ENCODE measurements around the gene FARP1.

Gene FARP1

DNA sequence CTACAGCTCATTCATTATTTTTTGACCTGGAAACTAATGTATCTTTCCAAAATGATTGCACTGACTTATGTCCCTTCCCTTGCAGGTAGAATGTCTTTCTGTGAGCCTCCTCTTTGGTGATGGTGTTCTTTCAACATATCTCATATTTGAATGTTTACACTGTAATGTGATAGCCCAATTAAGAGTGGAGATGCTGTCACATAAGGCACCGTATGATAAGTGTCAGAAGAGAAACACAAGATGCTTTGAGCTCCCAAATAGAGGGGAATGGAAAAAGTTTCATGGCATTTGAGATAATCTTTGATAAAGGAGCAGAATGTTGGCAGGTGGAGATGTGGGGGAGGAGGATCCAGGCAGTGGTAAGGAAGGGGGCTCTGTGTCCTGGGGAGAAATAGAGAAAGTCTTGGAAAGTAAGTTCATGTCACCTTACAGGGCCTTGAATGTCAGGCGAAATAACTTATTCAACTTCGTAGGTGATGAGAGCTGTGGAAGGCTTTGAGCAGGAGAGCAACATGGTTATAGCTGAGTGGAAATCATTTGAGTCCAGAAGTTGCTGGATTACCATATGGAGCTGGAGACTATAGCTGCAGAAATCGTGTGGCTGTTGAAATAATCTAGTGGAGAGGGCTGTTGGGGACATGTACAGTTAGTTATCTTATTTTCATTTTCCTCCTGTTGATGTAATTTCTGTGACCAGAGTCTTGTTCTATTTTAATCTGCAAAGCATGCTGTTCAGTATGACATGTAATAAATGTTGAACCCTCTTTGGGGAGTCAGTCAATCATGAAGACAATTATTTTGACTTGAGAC is 44.5 kb downstream of the FARP1 start:
- H3K36me3 ChIP-seq (ENCODE audit: control insufficient read depth, insufficient read depth, low read length) = no peaks in the 10 kb centered on the region
- H3K4me1 ChIP-seq = no peaks in the 10 kb centered on the region
- H3K4me3 ChIP-seq (ENCODE audit: low read depth, low read length) = no peak overlapping the region
- no peak overlapping the region for H3K4me2 ChIP-seq (ENCODE audit: low read length)
- H3K9ac ChIP-seq = no peak overlapping the region
- H3K27me3 ChIP-seq (ENCODE audit: control insufficient read depth, insufficient read depth, low read length) = no peaks in the 10 kb centered on the region
- H3K27ac ChIP-seq = no peak overlapping the region
- no peak for TF ChIP-seq CTCF (IDR thresholded peaks at IDR 0.05)
- no peak overlapping the region for H2AFZ ChIP-seq
- H3K79me2 ChIP-seq = peaks cover 14% of the 10 kb centered on the region
- H3K9me3 ChIP-seq (ENCODE audit: control insufficient read depth, low read length) = no peaks in the 10 kb centered on the region

GRCh38 chr13:98187965-98188261 is 45.0 kb downstream of the FARP1 start:
- Histone ChIP-seq H3K27me3 (ENCODE audit: control insufficient read depth, insufficient read depth, low read length) (no peaks in the 10 kb centered on the region), H3K4me3 (ENCODE audit: low read depth, low read length) (no peak overlapping the region), H3K27ac (no peak overlapping the region), H3K9ac (no peak overlapping the region), H3K79me2 (peaks cover 14% of the 10 kb centered on the region), H3K4me2 (ENCODE audit: low read length) (no peak overlapping the region), H2AFZ (no peak overlapping the region), H3K9me3 (ENCODE audit: control insufficient read depth, low read length) (no peaks in the 10 kb centered on the region), H3K36me3 (ENCODE audit: control insufficient read depth, insufficient read depth, low read length) (no peaks in the 10 kb centered on the region), H3K4me1 (no peaks in the 10 kb centered on the region)
- no peak for TF ChIP-seq CTCF (IDR thresholded peaks at IDR 0.05)

DNA sequence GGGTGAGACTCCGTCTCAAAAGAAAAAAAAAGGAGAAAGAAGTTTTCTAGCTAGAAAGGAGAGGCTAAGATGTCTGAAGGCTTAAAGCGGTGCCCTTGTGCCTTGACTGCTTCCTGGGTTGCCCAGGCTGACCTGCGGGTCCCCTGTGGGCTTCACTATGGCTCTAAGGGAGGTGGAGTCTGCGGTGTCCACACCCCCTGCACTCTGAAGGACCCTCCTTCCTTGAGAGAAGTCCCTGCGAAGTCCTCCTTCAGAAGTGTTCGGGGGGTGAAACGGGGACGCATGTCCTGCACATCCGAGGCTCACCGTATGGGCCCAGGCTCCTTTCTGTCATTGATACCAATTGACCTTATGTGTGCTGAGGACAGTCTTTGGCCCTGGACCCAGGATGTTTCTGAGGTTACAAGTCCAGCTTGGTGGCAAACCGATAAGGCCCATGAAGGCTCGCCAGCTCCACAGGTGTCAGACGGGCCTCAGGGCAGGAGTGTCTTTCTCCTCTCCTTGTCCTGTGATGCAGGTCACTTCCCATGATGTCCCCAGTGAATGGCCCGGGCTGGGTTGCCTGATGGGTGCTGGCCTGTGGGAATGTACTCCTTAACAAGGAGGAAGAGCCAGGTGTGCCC is 45.8 kb downstream of the FARP1 start:
- no peak overlapping the region for H3K4me2 ChIP-seq (ENCODE audit: low read length)
- no peaks in the 10 kb centered on the region for H3K27me3 ChIP-seq (ENCODE audit: control insufficient read depth, insufficient read depth, low read length)
- H3K4me3 ChIP-seq (ENCODE audit: low read depth, low read length) = no peak overlapping the region
- TF ChIP-seq CTCF (IDR thresholded peaks at IDR 0.05) = no peak
- H3K27ac ChIP-seq = no peak overlapping the region
- no peak overlapping the region for H2AFZ ChIP-seq
- no peaks in the 10 kb centered on the region for H3K4me1 ChIP-seq
- H3K36me3 ChIP-seq (ENCODE audit: control insufficient read depth, insufficient read depth, low read length) = no peaks in the 10 kb centered on the region
- H3K9ac ChIP-seq = no peak overlapping the region
- peaks cover 10% of the 10 kb centered on the region for H3K79me2 ChIP-seq
- no peaks in the 10 kb centered on the region for H3K9me3 ChIP-seq (ENCODE audit: control insufficient read depth, low read length)

DNA sequence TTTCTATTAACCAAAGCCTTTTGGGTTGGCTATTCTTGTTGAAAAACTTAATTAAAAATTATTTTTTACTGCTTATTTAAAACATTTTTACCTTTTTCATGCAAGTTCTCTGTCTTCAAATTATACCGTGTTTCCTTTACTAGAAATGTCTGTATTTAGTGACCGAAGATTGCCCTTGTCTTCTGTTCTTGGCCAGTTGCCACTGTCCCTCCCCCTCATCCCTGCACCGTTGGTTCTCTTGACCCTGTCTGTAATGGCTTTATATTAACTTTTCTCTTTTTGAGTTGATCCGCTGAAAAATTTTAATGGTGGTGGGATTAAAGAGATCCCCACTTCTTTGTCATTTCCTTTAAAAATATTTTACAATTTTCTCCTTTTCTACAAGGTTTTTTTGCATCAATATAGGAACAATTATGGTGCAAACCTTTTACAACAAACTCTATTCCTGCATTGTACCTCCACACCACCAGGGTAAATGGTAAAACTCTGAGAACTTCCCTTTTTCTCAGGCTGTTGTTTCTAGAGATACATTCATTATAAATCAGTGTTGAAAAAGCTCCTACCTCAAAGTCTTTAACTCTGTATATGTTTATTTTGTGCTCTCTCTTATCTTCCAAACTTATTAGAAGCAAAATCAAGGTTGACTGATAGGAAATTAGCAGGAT is 47.1 kb downstream of the FARP1 start:
- Histone ChIP-seq H3K9ac (no peak overlapping the region), H3K4me1 (no peaks in the 10 kb centered on the region)

More for the DNA sequence above, 47.1 kb downstream of the FARP1 start:
- TF ChIP-seq CTCF (IDR thresholded peaks at IDR 0.05) = no peak
- no peak overlapping the region for H2AFZ ChIP-seq
- H3K27me3 ChIP-seq (ENCODE audit: control insufficient read depth, insufficient read depth, low read length) = no peaks in the 10 kb centered on the region
- no peak overlapping the region for H3K27ac ChIP-seq
- peaks cover 6% of the 10 kb centered on the region for H3K79me2 ChIP-seq
- no peaks in the 10 kb centered on the region for H3K9me3 ChIP-seq (ENCODE audit: control insufficient read depth, low read length)
- no peak overlapping the region for H3K4me3 ChIP-seq (ENCODE audit: low read depth, low read length)
- H3K36me3 ChIP-seq (ENCODE audit: control insufficient read depth, insufficient read depth, low read length) = no peaks in the 10 kb centered on the region
- no peak overlapping the region for H3K4me2 ChIP-seq (ENCODE audit: low read length)

Data from parathyroid adenoma (tissue), 2 donors.